HepG2 (cell line): ENCODE data around the gene MC1R. TPM values are rescaled to one million over a fixed set of nuclear protein-coding genes. Genes with fewer than 3 reads are reported as not detected.

Experiments used
- ETV6 ChIP-seq: sonication (generic); formaldehyde crosslinking; conservative IDR thresholded peaks from 2 replicates; pipeline ENCODE4 v1.4.0; 2020; ENCODE audit warnings: missing genetic modification reagents
- HES4 ChIP-seq: sonication (generic); formaldehyde crosslinking; IDR thresholded peaks from 2 replicates; pipeline ENCODE4 v1.9.0; 2021; ENCODE audit warnings: mild to moderate bottlenecking, missing genetic modification reagents, borderline replicate concordance
- HOXA5 ChIP-seq: sonication (generic); formaldehyde crosslinking; IDR thresholded peaks from 2 replicates; pipeline ENCODE4 v1.4.0; 2020; ENCODE audit warnings: missing genetic modification reagents
- KDM3A ChIP-seq: IDR thresholded peaks from 2 replicates; pipeline ENCODE4 v1.6.1; 2018; ENCODE audit warnings: low read depth, missing compliant biosample characterization
- POLR2AphosphoS2 ChIP-seq: IDR thresholded peaks from 2 replicates; pipeline ENCODE4 v1.6.1; 2011; ENCODE audit warnings: low read depth, low read length, improper control_type of control experiment
- RBM22 ChIP-seq: fragments of 200-400 bp; formaldehyde crosslinking; optimal IDR thresholded peaks from 2 replicates; pipeline ENCODE3; 2017; ENCODE audit warnings: mild to moderate bottlenecking, low read length, moderate library complexity
- SP4 ChIP-seq: sonication (generic); formaldehyde crosslinking; IDR thresholded peaks from 2 replicates; pipeline ENCODE4 v1.8.1; 2023; ENCODE audit warnings: mild to moderate bottlenecking, missing genetic modification reagents
- STAG1 ChIP-seq: sonication (generic); formaldehyde crosslinking; IDR thresholded peaks from 2 replicates; pipeline ENCODE4 v1.4.0; 2020; ENCODE audit warnings: missing genetic modification reagents
- TEAD3 ChIP-seq: optimal IDR thresholded peaks from 2 replicates; pipeline ENCODE3; 2016; ENCODE audit warnings: borderline replicate concordance
- ZNF160 ChIP-seq: sonication (generic); formaldehyde crosslinking; IDR thresholded peaks from 2 replicates; pipeline ENCODE4 v1.8.0; 2022; ENCODE audit warnings: mild to moderate bottlenecking, inconsistent platforms, missing genetic modification reagents
- ZNF333 ChIP-seq: sonication (generic); formaldehyde crosslinking; IDR thresholded peaks from 2 replicates; pipeline ENCODE4 v1.4.0; 2020; ENCODE audit warnings: mild to moderate bottlenecking, missing genetic modification reagents, borderline replicate concordance
- polyA plus RNA-seq, 8 experiments: library from polyadenylated mRNA; depleted of rRNA in 3 of 8; stranded (reverse) in 7 of 8; unstranded in 1 of 8; fragments of >200 nt; fragmentation: Illumina TruSeq in 4 of 8; extraction: Trizol in 4 of 8; gene quantifications; 2 replicates each; pipeline versions ENCODE4 v1.2.1 to v1.2.3, GENCODE V29; 2011 to 2016; ENCODE audit warnings: low read depth in 4 of 8, missing spikeins in 1 of 8, mixed read lengths in 1 of 8; ENCODE audit not compliant: insufficient read depth in 1 of 8
- total RNA-seq, 5 experiments: library from RNA; depleted of rRNA; stranded (reverse); fragments of >200 nt; fragmentation: Illumina TruSeq; extraction: Trizol; gene quantifications; 2 replicates each; pipeline ENCODE4 v1.2.3, GENCODE V29; 2016; ENCODE audit warnings: low read depth in 1 of 5
- TF ChIP-seq, protein P1 (sequence below): IDR thresholded peaks from 2 replicates; pipeline ENCODE4 v1.6.1; 2016
- TF ChIP-seq, protein P2 (sequence below): sonication (generic); formaldehyde crosslinking; IDR thresholded peaks from 2 replicates; pipeline ENCODE4 v1.5.0; 2020; ENCODE audit warnings: mild to moderate bottlenecking, missing genetic modification reagents
- TF ChIP-seq, protein P3 (sequence below): sonication (generic); formaldehyde crosslinking; IDR thresholded peaks from 2 replicates; pipeline ENCODE4 v1.4.0; 2020; ENCODE audit warnings: missing genetic modification reagents, borderline replicate concordance
- TF ChIP-seq, protein P4 (sequence below), 2 experiments: sonication (generic) in 1 of 2; formaldehyde crosslinking in 1 of 2; IDR thresholded peaks; 2 replicates each; pipeline versions ENCODE4 v1.6.1 to v1.9.0; 2014 to 2022; ENCODE audit warnings: antibody characterized with exemption in 1 of 2, borderline replicate concordance in 1 of 2, inconsistent platforms in 1 of 2, low read depth in 1 of 2, missing genetic modification reagents in 1 of 2

Gene MC1R
- total and polyA plus RNA-seq, 2 of the 13 experiments (the other 11 are each of a cell fraction or from before 2014, with no cell fraction given) = 9.1 to 14.8 TPM

DNA sequence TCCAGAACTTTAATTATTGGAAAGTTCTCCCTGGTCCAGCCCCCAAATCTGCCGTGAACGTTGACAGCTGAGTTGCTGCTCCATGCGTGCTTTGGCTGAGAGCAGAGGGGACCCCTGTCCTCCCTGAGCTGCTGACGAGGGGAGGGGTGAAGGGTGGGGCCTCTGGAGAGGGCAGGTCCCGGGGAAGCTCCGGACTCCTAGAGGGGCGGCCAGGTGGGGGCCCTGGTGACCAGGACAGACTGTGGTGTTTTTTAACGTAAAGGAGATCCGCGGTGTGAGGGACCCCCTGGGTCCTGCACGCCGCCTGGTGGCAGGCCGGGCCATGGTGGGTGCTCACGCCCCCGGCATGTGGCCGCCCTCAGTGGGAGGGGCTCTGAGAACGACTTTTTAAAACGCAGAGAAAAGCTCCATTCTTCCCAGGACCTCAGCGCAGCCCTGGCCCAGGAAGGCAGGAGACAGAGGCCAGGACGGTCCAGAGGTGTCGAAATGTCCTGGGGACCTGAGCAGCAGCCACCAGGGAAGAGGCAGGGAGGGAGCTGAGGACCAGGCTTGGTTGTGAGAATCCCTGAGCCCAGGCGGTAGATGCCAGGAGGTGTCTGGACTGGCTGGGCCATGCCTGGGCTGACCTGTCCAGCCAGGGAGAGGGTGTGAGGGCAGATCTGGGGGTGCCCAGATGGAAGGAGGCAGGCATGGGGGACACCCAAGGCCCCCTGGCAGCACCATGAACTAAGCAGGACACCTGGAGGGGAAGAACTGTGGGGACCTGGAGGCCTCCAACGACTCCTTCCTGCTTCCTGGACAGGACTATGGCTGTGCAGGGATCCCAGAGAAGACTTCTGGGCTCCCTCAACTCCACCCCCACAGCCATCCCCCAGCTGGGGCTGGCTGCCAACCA lies at the start of gene MC1R (continued):
- TF ChIP-seq HES4 (CRISPR knock-in tag) (peak; percentile 63; the same call in 1 of the 2 replicates), RBM22 (peak; percentile 70), ZNF160 (CRISPR knock-in tag) (peak; percentile 72), KDM3A (CRISPR knock-in tag) (peak; percentile 67), ETV6 (CRISPR knock-in tag) (0 out of 2 replicates have a peak, but pooled peaks have one; percentile 56), ZNF333 (0 out of 2 replicates have a peak, but pooled peaks have one; percentile 46), TEAD3 (CRISPR knock-in tag) (peak; percentile 61), STAG1 (CRISPR knock-in tag) (peak; percentile 63), SP4 (peak; percentile 75; the same call in 1 of the 2 replicates), POLR2AphosphoS2 (peak; percentile 33; the same call in 1 of the 2 replicates), HOXA5 (CRISPR knock-in tag) (peak; percentile 39; the same call in 1 of the 2 replicates)
- TF ChIP-seq, protein P1, sequence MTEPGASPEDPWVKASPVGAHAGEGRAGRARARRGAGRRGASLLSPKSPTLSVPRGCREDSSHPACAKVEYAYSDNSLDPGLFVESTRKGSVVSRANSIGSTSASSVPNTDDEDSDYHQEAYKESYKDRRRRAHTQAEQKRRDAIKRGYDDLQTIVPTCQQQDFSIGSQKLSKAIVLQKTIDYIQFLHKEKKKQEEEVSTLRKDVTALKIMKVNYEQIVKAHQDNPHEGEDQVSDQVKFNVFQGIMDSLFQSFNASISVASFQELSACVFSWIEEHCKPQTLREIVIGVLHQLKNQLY = peak; percentile 99
- TF ChIP-seq, protein P2, sequence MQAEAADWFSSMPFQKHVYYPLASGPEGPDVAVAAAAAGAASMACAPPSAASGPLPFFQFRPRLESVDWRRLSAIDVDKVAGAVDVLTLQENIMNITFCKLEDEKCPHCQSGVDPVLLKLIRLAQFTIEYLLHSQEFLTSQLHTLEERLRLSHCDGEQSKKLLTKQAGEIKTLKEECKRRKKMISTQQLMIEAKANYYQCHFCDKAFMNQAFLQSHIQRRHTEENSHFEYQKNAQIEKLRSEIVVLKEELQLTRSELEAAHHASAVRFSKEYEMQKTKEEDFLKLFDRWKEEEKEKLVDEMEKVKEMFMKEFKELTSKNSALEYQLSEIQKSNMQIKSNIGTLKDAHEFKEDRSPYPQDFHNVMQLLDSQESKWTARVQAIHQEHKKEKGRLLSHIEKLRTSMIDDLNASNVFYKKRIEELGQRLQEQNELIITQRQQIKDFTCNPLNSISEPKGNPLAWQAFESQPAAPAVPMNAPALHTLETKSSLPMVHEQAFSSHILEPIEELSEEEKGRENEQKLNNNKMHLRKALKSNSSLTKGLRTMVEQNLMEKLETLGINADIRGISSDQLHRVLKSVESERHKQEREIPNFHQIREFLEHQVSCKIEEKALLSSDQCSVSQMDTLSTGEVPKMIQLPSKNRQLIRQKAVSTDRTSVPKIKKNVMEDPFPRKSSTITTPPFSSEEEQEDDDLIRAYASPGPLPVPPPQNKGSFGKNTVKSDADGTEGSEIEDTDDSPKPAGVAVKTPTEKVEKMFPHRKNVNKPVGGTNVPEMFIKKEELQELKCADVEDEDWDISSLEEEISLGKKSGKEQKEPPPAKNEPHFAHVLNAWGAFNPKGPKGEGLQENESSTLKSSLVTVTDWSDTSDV (CRISPR knock-in tag) = no peak
- TF ChIP-seq, protein P3, sequence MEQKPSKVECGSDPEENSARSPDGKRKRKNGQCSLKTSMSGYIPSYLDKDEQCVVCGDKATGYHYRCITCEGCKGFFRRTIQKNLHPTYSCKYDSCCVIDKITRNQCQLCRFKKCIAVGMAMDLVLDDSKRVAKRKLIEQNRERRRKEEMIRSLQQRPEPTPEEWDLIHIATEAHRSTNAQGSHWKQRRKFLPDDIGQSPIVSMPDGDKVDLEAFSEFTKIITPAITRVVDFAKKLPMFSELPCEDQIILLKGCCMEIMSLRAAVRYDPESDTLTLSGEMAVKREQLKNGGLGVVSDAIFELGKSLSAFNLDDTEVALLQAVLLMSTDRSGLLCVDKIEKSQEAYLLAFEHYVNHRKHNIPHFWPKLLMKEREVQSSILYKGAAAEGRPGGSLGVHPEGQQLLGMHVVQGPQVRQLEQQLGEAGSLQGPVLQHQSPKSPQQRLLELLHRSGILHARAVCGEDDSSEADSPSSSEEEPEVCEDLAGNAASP = peak; percentile 87; the same call in 1 of the 2 replicates
- TF ChIP-seq, protein P4, sequence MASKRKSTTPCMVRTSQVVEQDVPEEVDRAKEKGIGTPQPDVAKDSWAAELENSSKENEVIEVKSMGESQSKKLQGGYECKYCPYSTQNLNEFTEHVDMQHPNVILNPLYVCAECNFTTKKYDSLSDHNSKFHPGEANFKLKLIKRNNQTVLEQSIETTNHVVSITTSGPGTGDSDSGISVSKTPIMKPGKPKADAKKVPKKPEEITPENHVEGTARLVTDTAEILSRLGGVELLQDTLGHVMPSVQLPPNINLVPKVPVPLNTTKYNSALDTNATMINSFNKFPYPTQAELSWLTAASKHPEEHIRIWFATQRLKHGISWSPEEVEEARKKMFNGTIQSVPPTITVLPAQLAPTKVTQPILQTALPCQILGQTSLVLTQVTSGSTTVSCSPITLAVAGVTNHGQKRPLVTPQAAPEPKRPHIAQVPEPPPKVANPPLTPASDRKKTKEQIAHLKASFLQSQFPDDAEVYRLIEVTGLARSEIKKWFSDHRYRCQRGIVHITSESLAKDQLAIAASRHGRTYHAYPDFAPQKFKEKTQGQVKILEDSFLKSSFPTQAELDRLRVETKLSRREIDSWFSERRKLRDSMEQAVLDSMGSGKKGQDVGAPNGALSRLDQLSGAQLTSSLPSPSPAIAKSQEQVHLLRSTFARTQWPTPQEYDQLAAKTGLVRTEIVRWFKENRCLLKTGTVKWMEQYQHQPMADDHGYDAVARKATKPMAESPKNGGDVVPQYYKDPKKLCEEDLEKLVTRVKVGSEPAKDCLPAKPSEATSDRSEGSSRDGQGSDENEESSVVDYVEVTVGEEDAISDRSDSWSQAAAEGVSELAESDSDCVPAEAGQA (IDR thresholded peaks at IDR 0.05; ENCODE audit: low read depth) = peak; percentile 75
- TF ChIP-seq, protein P4 (CRISPR knock-in tag; IDR thresholded peaks at IDR 0.05; ENCODE audit: borderline replicate concordance) = no peak
